SU-DHL-6 (cell line): Measurements from ENCODE around the gene LDLRAD3.

Experiments
- H2AFZ ChIP-seq: fragments of 200-600 bp; sonication (generic); 2 replicates; pipeline ENCODE4 v1.6.1; 2014; ENCODE audit warnings: low read depth, mild to moderate bottlenecking, moderate library complexity, mixed read lengths, antibody characterized with exemption, low read length; ENCODE audit not compliant: severe bottlenecking
- H3F3A ChIP-seq: fragments of 200-600 bp; shearing (Covaris generic); 2 replicates; pipeline ENCODE4 v1.6.0; 2016; ENCODE audit warnings: antibody characterized with exemption, mild to moderate bottlenecking; ENCODE audit not compliant: insufficient read depth
- H3K27ac ChIP-seq: fragments of 200-600 bp; sonication (generic); 2 replicates; pipeline ENCODE4 v1.5.1; 2016; ENCODE audit warnings: low read depth, mild to moderate bottlenecking, low read length, moderate library complexity, mixed read lengths
- H3K27me3 ChIP-seq: fragments of 200-600 bp; sonication (generic), shearing (Covaris generic); 2 replicates; pipeline ENCODE4 v1.6.0; 2014; ENCODE audit warnings: mild to moderate bottlenecking, low read length
- H3K36me3 ChIP-seq: fragments of 200-600 bp; sonication (generic); 2 replicates; pipeline ENCODE4 v1.6.1; 2014; ENCODE audit warnings: mild to moderate bottlenecking, low read length, mixed read lengths
- H3K4me2 ChIP-seq: fragments of 300-600, 200-600 bp; shearing (Covaris generic), sonication (generic); 2 replicates; pipeline ENCODE4 v1.6.0; 2014; ENCODE audit warnings: low read length, low read depth, mild to moderate bottlenecking; ENCODE audit not compliant: poor library complexity, severe bottlenecking
- H3K4me3 ChIP-seq: fragments of 200-600 bp; sonication (generic); 2 replicates; pipeline ENCODE4 v1.5.1; 2014; ENCODE audit warnings: antibody characterized with exemption, low read length, mild to moderate bottlenecking, mixed read lengths; ENCODE audit not compliant: insufficient read depth, poor library complexity, severe bottlenecking
- H3K79me2 ChIP-seq: fragments of 200-600 bp; sonication (generic); 2 replicates; pipeline ENCODE4 v1.6.1; 2014; ENCODE audit warnings: mild to moderate bottlenecking, low read length, moderate library complexity; ENCODE audit not compliant: insufficient read depth
- H3K9ac ChIP-seq: fragments of 200-600 bp; sonication (generic); 2 replicates; pipeline ENCODE4 v1.7.0; 2014; ENCODE audit warnings: mild to moderate bottlenecking, low read length
- H3K9me2 ChIP-seq: fragments of 200-600 bp; sonication (generic); replicated peaks from 2 replicates; pipeline ENCODE4 v1.6.1; 2014; ENCODE audit warnings: low read length; ENCODE audit not compliant: insufficient read depth
- H3K9me3 ChIP-seq: fragments of 200-600 bp; sonication (generic); 2 replicates; pipeline ENCODE4 v1.6.1; 2014; ENCODE audit warnings: low read length, mixed read lengths; ENCODE audit not compliant: insufficient read depth
- H4K20me1 ChIP-seq: fragments of 200-600 bp; sonication (generic); 2 replicates; pipeline ENCODE4 v1.6.1; 2014; ENCODE audit warnings: low read depth, mild to moderate bottlenecking, antibody characterized with exemption, low read length, moderate library complexity, mixed read lengths
- CTCF ChIP-seq: fragments of 200-600 bp; sonication (generic); IDR thresholded peaks from one replicate; pipeline ENCODE4 v1.5.1; 2017; ENCODE audit warnings: antibody characterized with exemption, mild to moderate bottlenecking, low read length, moderate library complexity; ENCODE audit not compliant: insufficient read depth, poor library complexity, severe bottlenecking
- EZH2phosphoT487 ChIP-seq: fragments of 200-600 bp; sonication (generic), shearing (Covaris generic); conservative IDR thresholded peaks from 2 replicates; pipeline ENCODE4 v1.6.1; 2018; ENCODE audit warnings: mild to moderate bottlenecking, antibody characterized with exemption, low read length, moderate library complexity, mixed read lengths

The LDLRAD3 gene

GRCh38 chr11:36141196-36141953 is 197.5 kb downstream of the LDLRAD3 start:
- no peaks in the 10 kb centered on the region for H3K9me2 ChIP-seq
- H3F3A ChIP-seq: no peaks in the 10 kb centered on the region
- H3K4me3 ChIP-seq: no peak overlapping the region
- H3K79me2 ChIP-seq: no peaks in the 10 kb centered on the region
- H4K20me1 ChIP-seq: no peaks in the 10 kb centered on the region
- H3K36me3 ChIP-seq: no peaks in the 10 kb centered on the region
- H3K27ac ChIP-seq: no peak overlapping the region
- TF ChIP-seq CTCF: no peak
- no peak for TF ChIP-seq EZH2phosphoT487
- no peaks in the 10 kb centered on the region for H3K27me3 ChIP-seq
- no peak overlapping the region for H2AFZ ChIP-seq
- no peak overlapping the region for H3K4me2 ChIP-seq
- no peaks in the 10 kb centered on the region for H3K9me3 ChIP-seq
- no peak overlapping the region for H3K9ac ChIP-seq

DNA sequence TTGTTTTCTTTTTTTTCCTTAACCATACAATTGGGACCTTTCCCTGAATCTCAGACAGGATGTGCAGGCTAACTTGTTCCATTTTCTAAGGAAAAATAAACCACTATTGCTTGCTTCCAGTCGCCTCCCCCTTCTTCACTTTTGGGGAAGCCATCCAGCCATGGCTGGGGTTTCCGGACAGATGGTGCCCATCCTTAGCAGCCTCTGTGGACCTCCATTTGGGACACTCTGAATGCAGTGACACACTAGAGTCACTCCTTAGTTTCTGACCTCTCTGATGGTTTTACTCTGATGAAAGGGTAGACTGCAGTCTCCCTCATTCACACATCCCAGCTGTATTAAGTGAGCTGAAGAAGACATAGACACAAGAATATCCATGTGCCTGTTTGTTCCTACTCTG is 198.1 kb downstream of the LDLRAD3 start:
- H3F3A ChIP-seq: no peaks in the 10 kb centered on the region
- no peak overlapping the region for H2AFZ ChIP-seq
- no peak overlapping the region for H3K9ac ChIP-seq
- no peaks in the 10 kb centered on the region for H3K27me3 ChIP-seq
- H3K4me2 ChIP-seq: no peak overlapping the region
- no peaks in the 10 kb centered on the region for H3K9me3 ChIP-seq
- H3K27ac ChIP-seq: no peak overlapping the region
- no peak overlapping the region for H3K4me3 ChIP-seq
- no peaks in the 10 kb centered on the region for H3K79me2 ChIP-seq
- no peaks in the 10 kb centered on the region for H3K9me2 ChIP-seq
- no peaks in the 10 kb centered on the region for H4K20me1 ChIP-seq
- TF ChIP-seq CTCF: no peak
- no peak for TF ChIP-seq EZH2phosphoT487
- no peaks in the 10 kb centered on the region for H3K36me3 ChIP-seq

GRCh38 chr11:36142439-36142838 is 198.6 kb downstream of the LDLRAD3 start:
- no peaks in the 10 kb centered on the region for H3K79me2 ChIP-seq

More at GRCh38 chr11:36142439-36142838, 198.6 kb downstream of the LDLRAD3 start:
- Histone ChIP-seq H3K4me2 (no peak overlapping the region), H3K36me3 (no peaks in the 10 kb centered on the region), H3K4me3 (no peak overlapping the region), H3K9ac (no peak overlapping the region), H3K27ac (no peak overlapping the region), H2AFZ (no peak overlapping the region), H3K9me2 (no peaks in the 10 kb centered on the region), H3K9me3 (no peaks in the 10 kb centered on the region), H3K27me3 (no peaks in the 10 kb centered on the region), H4K20me1 (no peaks in the 10 kb centered on the region), H3F3A (no peaks in the 10 kb centered on the region)
- no peak for TF ChIP-seq CTCF
- no peak for TF ChIP-seq EZH2phosphoT487
